ENCODE results near the gene CST11.

Gene CST11

GRCh38 chr20:23454816-23455215 is 2.1 kb upstream of the CST11 start (continued):
- TF ChIP-seq ZNF692 (tag by site-specific recombination; IDR thresholded peaks at IDR 0.05) (no peak), ZNF596 (tag by site-specific recombination; IDR thresholded peaks at IDR 0.05) (no peak)

GRCh38 chr20:23453549-23454543 is 1.2 kb upstream of the CST11 start:
- H3K4me3 ChIP-seq (ENCODE audit: low read depth, low read length), result no peak overlapping the region
- no peaks in the 10 kb centered on the region for H3K36me3 ChIP-seq (ENCODE audit: control insufficient read depth in 2 of 2, insufficient read depth in 1 of 2, low read length in 2 of 2)
- CTCF ChIA-PET, result interaction anchor here (0.6 to 1.1 kb wide), 2 partner anchors 12 to 103 kb away, joined by 4 read pairs; partner anchors contain the start of gene NXT1
- POLR2A ChIA-PET, result no interaction called here
- H3K4me1 ChIP-seq (ENCODE audit: control insufficient read depth, insufficient read depth, low read length), result no peaks in the 10 kb centered on the region
- H3K9me3 ChIP-seq (ENCODE audit: control insufficient read depth, insufficient read depth, low read depth, low read length), result no peaks in the 10 kb centered on the region
- H3K27ac ChIP-seq (ENCODE audit: extremely low read depth, low read depth, low read length), result no peak overlapping the region
- TF ChIP-seq ZNF302 (tag by site-specific recombination; IDR thresholded peaks at IDR 0.05; ENCODE audit: low read depth), result 0 out of 2 replicates have a peak, but pooled peaks have one; percentile 28
- TF ChIP-seq ZNF518A (tag by site-specific recombination; conservative IDR thresholded peaks at IDR 0.05; ENCODE audit: low read depth), result no peak
- 0 out of 2 replicates have a peak, but pooled peaks have one; percentile 29 for TF ChIP-seq ZNF202 (tag by site-specific recombination; IDR thresholded peaks at IDR 0.05; ENCODE audit: borderline replicate concordance)
- 0 out of 2 replicates have a peak, but pooled peaks have one; percentile 23 for TF ChIP-seq ZNF248 (tag by site-specific recombination; IDR thresholded peaks at IDR 0.05)
- no peak for TF ChIP-seq ZBTB8A (tag by site-specific recombination; IDR thresholded peaks at IDR 0.05)
- no peak for TF ChIP-seq ZNF624 (tag by site-specific recombination; IDR thresholded peaks at IDR 0.05)
- TF ChIP-seq ZNF280C (tag by site-specific recombination; IDR thresholded peaks at IDR 0.05), result peak; percentile 27; the same call in 1 of the 2 replicates
- no peak for TF ChIP-seq REPIN1 (tag by site-specific recombination; IDR thresholded peaks at IDR 0.05; ENCODE audit: low read depth)
- no peak for TF ChIP-seq ZBTB10 (tag by site-specific recombination; IDR thresholded peaks at IDR 0.05)
- no peak for TF ChIP-seq ZXDB (tag by site-specific recombination; IDR thresholded peaks at IDR 0.05)
- TF ChIP-seq ZNF169 (tag by site-specific recombination; IDR thresholded peaks at IDR 0.05), result no peak
- TF ChIP-seq ZNF658 (tag by site-specific recombination; IDR thresholded peaks at IDR 0.05), result 0 out of 2 replicates have a peak, but pooled peaks have one; percentile 28
- no peak for TF ChIP-seq AEBP2 (tag by site-specific recombination; IDR thresholded peaks at IDR 0.05; ENCODE audit: borderline replicate concordance)
- TF ChIP-seq ATF2 (tag by site-specific recombination; IDR thresholded peaks at IDR 0.05; ENCODE audit: low read depth), result no peak
- TF ChIP-seq RBAK (tag by site-specific recombination; IDR thresholded peaks at IDR 0.05), result no peak
- TF ChIP-seq EGR2 (tag by site-specific recombination; IDR thresholded peaks at IDR 0.05; ENCODE audit: low read depth), result peak; percentile 63; the same call in 1 of the 2 replicates
- peak; percentile 79 for TF ChIP-seq ZFHX2 (tag by site-specific recombination; conservative IDR thresholded peaks at IDR 0.05)

All from HEK293 (cell line).